ENCODE results near the gene MSN. TPM values are rescaled to one million over a fixed set of nuclear protein-coding genes. Genes with fewer than 3 reads are reported as not detected.

MSN gene
- total and polyA plus RNA-seq, 2 experiments from 2014 or later = 73.0 to 73.5 TPM

GRCh38 chrX:65745992-65746391 is 78.5 kb downstream of the MSN start:
- Histone ChIP-seq H3K4me1 (ENCODE audit: insufficient read depth) (no peaks in the 10 kb centered on the region), H3K4me3 (no peak overlapping the region), H2AFZ (no peak overlapping the region), H3K9me3 (ENCODE audit: low read depth) (no peaks in the 10 kb centered on the region), H3K9me2 (replicated peaks; ENCODE audit: insufficient read depth) (no peaks in the 10 kb centered on the region), H3K79me2 (no peaks in the 10 kb centered on the region), H4K20me1 (ENCODE audit: insufficient read depth, poor library complexity, severe bottlenecking) (no peaks in the 10 kb centered on the region), H3K27ac (no peak overlapping the region), H3K36me3 (replicated peaks; ENCODE audit: insufficient read depth, low read depth) (no peaks in the 10 kb centered on the region), H3K4me2 (no peak overlapping the region), H3K27me3 (no peaks in the 10 kb centered on the region)
- TF ChIP-seq CTCF (IDR thresholded peaks at IDR 0.05; ENCODE audit: poor library complexity) (peak; percentile 37), EZH2phosphoT487 (IDR thresholded peaks at IDR 0.05; ENCODE audit: low read depth, severe bottlenecking, unreplicated experiment) (no peak)
- DNase-seq (ENCODE audit: low spot score) = no peak
- 48% methylated on average over 5 of the region's 5 CpGs for WGBS (ENCODE audit: low lambda C conversion rate, missing lambda C conversion rate)

GRCh38 chrX:65750674-65751469 is 83.4 kb downstream of the MSN start:
- no peaks in the 10 kb centered on the region for H3K36me3 ChIP-seq (replicated peaks; ENCODE audit: insufficient read depth, low read depth)
- no peak overlapping the region for H2AFZ ChIP-seq
- DNase-seq (ENCODE audit: low spot score) = no peak
- 79% methylated on average over 6 of the region's 6 CpGs for WGBS (ENCODE audit: low lambda C conversion rate, missing lambda C conversion rate)
- no peaks in the 10 kb centered on the region for H4K20me1 ChIP-seq (ENCODE audit: insufficient read depth, poor library complexity, severe bottlenecking)
- no peak overlapping the region for H3K27ac ChIP-seq
- TF ChIP-seq EZH2 (IDR thresholded peaks at IDR 0.05; ENCODE audit: borderline replicate concordance) (no peak), EZH2phosphoT487 (IDR thresholded peaks at IDR 0.05; ENCODE audit: low read depth, severe bottlenecking, unreplicated experiment) (no peak), CTCF (IDR thresholded peaks at IDR 0.05; ENCODE audit: poor library complexity) (no peak)
- H3K79me2 ChIP-seq = no peaks in the 10 kb centered on the region
- no peaks in the 10 kb centered on the region for H3K9me3 ChIP-seq (ENCODE audit: low read depth)
- H3K4me2 ChIP-seq = no peak overlapping the region
- H3K9me2 ChIP-seq (replicated peaks; ENCODE audit: insufficient read depth) = no peaks in the 10 kb centered on the region
- H3K4me1 ChIP-seq (ENCODE audit: insufficient read depth) = no peaks in the 10 kb centered on the region
- H3K4me3 ChIP-seq = no peak overlapping the region
- H3K27me3 ChIP-seq = no peaks in the 10 kb centered on the region

- 59% methylated on average over 2 of the region's 2 CpGs for WGBS (ENCODE audit: low lambda C conversion rate, missing lambda C conversion rate)
- no peaks in the 10 kb centered on the region for H3K36me3 ChIP-seq (replicated peaks; ENCODE audit: insufficient read depth, low read depth)
These were observed 84.1 kb downstream of the MSN start for GRCh38 chrX:65751519-65751918.

More at GRCh38 chrX:65751519-65751918, 84.1 kb downstream of the MSN start:
- no peak overlapping the region for H2AFZ ChIP-seq
- TF ChIP-seq CTCF (IDR thresholded peaks at IDR 0.05; ENCODE audit: poor library complexity) (no peak), EZH2 (IDR thresholded peaks at IDR 0.05; ENCODE audit: borderline replicate concordance) (no peak), EZH2phosphoT487 (IDR thresholded peaks at IDR 0.05; ENCODE audit: low read depth, severe bottlenecking, unreplicated experiment) (no peak)
- H3K79me2 ChIP-seq = no peaks in the 10 kb centered on the region
- DNase-seq (ENCODE audit: low spot score) = no peak
- H4K20me1 ChIP-seq (ENCODE audit: insufficient read depth, poor library complexity, severe bottlenecking) = no peaks in the 10 kb centered on the region
- H3K4me1 ChIP-seq (ENCODE audit: insufficient read depth) = no peaks in the 10 kb centered on the region
- no peak overlapping the region for H3K27ac ChIP-seq
- H3K4me2 ChIP-seq = no peak overlapping the region
- H3K9me3 ChIP-seq (ENCODE audit: low read depth) = no peaks in the 10 kb centered on the region
- no peaks in the 10 kb centered on the region for H3K27me3 ChIP-seq
- no peak overlapping the region for H3K4me3 ChIP-seq
- no peaks in the 10 kb centered on the region for H3K9me2 ChIP-seq (replicated peaks; ENCODE audit: insufficient read depth)
